Hematopoietic multipotent progenitor cell treated with erythropoietin and hydrocortisone succinate and interleukin-3 and kit ligand, for 15 days (in vitro differentiated cells): ENCODE results near the gene SELENOW.
A peak's percentile ranks its signal among the peaks of the same experiment; 100 is the strongest.
"Not testable (repeated sequence)": the region's sequence is repeated elsewhere in the genome, so short reads cannot be mapped to it uniquely, and the experiment has no call there.

Experiments
- DNase-seq: peaks from one replicate; pipeline ENCODE4 v3.0.0-alpha.2; 2015; ENCODE audit warnings: low spot score

Gene SELENOW

DNA sequence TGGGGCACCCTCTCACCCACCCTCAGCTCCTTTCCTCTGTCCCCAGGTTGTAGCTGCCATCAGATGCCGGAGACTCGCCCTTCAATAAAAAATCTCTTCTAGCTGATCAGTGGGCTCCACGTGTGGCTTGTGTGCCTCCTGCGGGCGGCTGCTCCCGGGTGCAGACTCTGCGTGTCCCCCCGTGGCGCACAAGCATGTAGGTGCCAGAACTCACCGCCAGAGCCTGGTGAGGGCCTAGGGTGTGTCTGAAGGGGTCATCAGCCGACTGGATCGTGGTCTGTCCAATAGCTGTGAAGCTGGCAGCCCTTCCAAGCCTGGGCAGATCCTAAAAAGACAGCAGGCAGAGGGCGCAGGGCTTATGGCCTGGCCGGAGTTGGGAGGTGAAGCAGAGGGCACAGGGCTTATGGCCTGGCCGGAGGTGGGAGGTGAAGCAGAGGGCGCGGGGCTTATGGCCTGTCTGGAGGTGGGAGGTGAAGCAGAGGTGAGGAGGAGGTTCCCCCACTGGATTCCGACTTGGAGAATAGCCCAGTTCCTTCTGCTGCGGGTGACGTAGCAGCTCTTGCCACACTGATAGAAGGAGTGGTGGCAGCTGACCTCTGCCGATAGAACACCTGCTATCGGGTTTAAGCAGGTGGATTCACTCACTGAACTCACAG lies 21.4 kb upstream of the SELENOW start:
- no peak for DNase-seq

DNA sequence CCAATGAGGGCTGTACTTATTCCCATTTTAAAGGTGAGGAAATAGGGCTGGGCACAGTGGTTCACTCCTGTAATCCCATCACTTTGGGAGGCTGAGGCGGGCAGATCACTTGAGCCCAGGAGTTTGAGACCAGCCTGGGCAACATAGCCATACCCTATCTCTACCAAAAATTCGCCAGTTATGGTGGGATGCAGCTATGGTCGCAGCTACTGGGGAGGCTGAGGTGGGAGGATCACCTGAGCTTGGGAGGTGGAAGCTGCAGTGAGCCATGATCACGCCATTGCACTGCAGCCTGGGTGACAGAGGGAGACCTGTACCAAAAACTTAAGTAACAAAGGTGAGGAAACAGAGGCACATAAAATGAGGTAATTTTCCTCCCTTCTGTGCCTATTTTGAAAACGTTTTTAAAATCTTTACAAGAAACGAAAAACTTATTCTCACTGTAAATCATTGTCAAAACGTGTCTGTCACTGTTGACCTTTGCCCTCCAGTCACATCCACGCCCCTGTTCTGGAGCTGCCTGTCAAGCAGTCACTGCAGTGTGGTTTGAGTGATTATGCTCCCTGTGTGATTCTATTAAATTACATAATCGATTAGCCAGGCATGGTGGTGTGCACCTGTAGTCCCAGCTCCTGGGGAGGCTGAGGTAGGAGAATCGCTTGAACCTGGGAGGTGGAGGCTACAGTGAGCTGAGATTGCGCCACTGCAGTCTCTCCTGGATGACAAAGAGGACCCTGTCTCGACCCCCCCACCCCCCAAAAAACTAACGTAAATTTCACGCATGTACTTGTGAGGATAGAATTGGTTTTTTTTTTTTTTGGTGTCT lies 20.7 kb upstream of the SELENOW start:
- no peak for DNase-seq

DNA sequence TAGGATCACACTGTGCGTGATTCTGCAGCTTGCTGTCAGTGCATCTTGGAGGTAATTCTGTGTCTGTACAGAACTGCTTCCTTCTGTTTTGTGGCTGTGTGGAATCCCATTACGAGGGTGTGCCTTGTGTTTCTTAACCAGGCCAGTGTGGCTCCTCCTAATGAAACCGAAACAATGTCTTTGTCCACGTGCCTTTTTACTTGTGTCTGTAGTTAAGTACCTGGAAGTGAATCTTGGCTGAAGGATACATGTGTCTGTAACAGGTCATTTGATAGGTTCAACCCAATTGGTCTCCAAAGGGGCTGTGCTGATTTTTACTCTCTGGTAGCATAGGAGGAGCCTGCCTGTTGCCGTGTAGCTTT lies 20.1 kb upstream of the SELENOW start:
- DNase-seq = no peak

DNA sequence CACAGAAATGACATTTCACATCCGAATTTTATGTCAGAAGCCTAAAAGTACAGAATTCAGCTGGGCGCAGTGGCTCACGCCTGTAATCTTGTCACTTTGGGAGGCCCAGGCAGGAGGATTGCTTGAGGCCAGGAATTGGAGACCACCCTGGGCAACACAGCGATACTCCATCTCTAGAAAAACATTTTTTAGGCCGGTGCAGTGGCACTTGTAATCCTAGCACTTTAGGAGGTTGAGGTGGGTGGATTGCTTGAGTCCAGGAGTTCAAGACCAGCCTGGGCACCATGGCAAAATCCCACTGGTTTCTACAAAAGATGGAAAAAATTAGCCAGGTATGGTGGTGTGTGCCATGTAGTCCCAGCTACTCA lies 17.9 kb upstream of the SELENOW start:
- no peak for DNase-seq

DNA sequence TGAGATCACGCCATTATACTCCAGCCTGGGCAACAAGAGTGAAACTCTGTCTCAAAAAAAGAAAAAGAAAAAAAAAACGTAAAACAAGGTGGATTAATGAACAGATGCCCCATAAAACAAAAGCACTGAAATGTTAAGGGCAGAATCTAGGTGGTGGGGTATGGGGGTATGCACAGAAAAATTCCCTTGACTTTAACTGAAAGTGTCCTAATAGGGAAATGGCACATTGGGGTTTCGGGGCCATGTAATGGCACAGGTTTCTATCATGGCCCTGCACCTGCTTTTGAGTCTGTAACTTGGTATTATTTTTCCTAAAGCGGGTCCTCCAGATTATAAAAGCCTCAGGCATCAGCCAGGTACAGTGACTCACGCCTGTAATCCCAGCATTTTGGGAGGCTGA lies 16.9 kb upstream of the SELENOW start:
- DNase-seq = no peak

DNA sequence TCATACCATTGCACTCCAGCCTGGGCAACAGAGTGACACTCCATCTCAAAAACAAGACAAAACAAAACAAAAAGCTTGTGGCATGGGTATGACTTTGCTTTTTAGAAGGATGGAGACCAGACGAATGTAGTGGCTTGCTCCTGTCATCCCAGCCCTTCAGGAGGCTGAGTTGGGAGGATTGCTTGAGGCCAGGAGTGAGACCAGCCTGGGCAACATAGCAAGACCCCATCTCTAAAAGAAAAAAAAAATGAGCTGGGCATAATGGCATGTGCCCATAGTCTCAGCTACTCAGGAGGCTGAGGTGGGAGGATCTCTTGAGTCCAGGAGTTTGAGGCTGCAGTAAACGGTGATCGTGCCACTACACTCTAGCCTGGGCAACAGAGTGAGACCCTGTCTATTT lies 16.4 kb upstream of the SELENOW start:
- DNase-seq = no peak

DNA sequence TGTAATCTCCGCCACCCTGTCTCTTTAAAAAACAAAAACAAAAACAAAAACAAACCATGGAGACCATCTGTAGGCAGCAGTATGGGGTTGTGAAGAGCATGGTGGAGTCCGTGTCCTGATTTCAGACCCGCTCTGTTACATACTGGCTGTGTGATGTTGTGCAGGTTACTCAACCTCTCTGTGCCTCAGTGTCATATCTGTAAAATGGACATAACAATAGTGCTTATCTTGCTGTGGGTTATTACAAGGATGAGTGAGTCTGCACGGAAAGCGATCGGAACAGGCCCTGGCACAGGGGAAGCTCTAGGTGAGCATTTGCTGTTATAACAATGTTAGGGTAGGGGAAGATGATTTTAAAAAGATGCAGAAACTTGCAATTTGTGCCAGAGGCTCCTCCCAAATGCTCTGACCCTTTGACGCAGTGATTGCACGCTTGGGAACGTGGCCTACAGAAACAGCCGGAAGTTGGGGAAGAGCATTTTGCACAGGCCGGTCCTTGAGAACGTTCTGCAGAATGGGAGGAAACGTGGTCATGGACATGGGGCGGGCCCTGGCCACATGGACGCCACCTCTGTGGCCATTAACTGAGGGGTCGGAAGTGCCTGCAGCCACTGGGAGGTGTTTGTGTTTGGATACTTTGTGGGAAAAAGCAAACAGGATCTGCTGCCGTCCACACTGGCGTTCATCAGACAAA lies 15.7 kb upstream of the SELENOW start:
- DNase-seq = no peak

DNA sequence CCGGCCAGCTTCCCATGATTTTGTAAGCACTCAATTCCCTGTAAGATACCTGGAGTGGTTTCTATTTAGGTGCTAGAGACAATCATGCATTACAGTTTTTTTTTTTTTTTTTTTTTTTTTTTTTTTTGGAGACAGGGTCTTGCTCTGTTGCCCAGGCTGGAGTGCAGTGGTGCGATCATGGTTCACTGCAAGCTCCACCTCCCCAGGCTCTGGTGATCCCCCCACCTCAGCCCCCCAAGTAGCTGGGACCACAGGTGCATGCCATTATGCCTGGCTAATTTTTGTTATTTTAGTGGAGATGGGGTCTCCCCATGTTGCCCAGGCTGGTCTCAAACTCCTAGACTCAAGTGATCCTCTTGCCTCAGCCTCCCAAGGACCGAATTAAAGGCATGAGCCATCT lies 13.8 kb upstream of the SELENOW start:
- not testable (repeated sequence) for DNase-seq

DNA sequence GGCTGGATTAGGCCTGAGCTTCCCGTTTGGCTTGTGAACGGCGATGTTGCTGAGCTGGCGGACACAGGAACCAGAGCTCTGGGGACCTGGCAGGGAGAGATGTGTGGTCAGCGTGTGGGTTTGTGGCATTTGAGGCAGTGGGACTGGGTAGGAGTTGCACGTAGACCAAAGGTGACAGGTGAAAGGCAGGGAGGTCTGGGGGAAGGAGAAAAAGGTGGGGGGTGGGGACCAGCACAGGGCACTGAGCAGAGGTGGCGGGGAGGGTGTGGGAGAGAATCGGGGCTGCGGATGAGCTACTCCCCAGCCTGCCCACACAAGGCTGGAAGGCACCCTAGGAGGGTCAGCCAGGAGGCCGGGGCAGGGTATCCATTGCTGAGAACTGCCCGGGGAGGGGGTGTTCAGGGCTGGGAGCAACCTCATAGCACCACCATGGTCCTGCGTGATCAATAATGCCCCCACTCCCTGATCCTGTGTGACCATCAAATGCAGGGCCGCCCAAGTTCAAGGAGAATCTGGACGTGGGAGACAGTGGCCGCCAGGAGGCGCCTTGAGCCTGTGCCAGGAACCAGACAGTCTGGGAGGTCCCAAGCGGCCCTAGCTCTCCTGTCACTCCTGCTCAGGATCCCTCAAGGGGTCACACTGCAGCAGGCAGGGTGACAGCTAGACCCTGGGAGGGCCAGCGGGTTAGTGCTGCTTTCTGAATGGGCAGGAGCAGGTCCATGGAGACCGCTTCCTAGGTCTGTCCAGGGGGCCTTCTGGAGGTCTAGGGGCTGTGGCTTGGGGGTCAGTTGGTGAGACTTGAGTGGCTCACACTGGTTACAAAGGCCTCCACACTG lies 12.8 kb upstream of the SELENOW start:
- peak; percentile 43 for DNase-seq

DNA sequence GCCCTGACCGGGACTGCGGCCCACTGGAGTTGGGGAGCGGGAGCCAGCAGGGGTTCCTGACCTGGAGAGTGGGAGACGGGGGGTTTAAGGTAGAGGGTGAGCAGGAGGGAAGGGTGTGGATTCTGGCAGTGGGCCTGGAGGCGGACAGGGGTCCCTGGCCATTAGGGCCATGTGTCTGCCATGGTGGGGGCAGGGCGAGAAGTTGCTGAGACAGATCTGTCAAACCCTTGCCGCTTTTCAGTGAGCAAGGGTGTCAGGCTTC lies 12.2 kb upstream of the SELENOW start:
- no peak for DNase-seq

DNA sequence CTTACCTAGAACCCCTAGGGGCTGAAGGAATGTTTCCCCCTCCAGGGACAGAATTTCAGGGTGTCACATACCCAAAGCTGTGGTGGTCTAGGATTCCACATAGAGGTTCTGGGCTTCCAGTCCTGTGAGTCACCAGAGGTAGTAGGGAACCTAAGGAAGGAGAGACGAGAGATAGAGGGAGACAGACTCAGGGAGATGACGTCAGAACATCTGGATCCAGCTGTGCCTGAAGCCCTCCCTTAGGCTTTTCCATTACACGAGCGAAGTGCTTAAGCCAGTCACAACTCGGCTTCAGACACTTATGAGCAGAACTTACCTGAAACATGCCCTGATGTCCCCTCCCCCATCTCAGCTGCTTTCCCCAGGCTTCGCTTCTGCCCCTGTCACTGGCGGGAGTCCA lies 11.8 kb upstream of the SELENOW start:
- no peak for DNase-seq

DNA sequence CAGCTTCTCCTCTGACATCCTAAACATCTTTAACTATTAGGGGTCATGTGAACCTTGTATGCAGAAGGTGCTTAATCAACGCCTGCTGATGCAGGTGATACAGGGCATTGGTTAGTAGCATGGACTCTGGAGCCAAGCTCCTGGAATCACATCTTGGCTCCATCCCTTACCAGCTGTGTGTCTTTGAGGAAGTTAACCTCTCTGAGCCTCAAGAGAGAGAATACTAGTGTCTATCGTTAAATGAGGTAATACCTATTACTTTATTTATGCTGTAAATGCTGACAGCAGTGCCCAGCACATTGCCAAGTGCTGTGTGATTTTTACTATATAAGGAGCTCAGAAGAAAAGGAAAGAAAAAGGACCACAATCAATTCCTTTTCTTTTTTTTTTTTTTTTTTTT lies 11.2 kb upstream of the SELENOW start:
- DNase-seq = no peak

DNA sequence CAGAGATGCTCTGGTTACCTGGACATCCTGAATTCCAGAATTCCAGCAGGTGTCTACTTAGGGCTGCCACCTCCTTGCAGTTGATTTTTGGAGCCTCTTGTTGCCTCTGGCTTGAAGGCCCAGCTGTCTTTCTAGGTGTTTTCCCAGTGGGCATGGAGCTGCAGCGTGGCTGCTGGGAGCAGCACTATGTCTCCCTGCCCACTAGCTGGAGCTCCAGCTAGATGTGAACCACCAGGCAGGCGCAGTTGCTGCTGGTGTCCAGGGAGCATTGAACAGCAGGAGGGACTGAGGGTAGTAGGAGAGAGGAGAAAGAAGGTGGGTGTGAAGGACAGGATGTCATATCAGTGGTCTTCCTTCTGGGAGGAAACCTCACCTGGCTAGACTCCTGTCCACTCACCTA lies 9.9 kb upstream of the SELENOW start:
- no peak for DNase-seq

DNA sequence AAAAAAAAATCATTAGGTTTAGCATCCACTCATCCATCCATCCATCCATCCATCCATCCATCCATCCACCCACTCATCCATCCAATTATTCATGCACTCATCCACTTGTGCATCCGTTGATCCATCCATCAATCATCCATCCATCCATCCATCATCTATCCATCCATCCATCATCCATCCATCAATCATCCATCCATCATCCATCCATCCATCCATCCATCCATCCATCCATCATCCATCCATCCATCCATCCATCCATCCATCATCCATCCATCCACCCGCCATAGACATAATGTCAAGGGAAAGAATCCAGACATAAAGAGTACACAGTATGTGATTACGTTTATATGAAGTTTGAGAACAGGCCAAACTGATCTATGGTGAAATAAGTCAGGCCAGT lies 9.0 kb upstream of the SELENOW start:
- no peak for DNase-seq

DNA sequence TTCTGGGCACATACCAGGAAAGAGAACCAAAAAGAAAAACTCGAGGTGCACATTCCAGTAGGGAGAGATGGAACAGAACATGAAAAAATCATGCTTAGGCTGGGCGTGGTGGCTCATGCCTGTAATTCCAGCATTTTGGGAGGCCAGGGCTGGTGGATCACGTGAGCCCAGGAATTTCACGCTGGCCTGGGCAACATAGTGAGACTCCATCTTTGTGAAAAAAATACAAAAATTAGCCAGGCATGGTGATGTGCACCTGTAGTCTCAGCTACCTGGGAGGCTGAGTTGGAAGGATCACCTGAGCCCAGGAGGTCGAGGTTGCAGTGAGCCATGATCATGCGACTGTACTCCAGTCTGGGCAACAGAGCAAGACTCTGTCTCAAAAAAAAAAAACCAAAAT lies 7.2 kb upstream of the SELENOW start:
- DNase-seq = not testable (repeated sequence)

DNA sequence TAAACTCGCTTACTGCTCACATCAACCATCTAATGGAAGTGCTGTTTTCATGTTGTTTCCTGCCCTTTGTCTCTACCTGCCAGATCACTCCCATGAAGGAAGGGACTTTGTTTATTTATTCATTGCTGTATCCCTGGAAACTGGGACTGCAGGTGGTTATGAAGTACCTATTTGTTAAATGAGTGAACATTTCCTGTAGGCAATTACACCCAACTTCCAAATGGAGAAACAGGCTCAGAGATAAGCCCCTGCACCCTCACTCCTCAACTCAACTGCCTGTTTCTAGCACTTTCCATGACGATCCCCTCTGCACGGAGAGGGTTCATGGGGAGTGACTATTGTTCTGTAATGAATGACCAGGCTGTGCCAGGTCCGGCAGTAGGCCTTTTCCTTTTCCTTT lies 1.9 kb upstream of the SELENOW start:
- DNase-seq = no peak

DNA sequence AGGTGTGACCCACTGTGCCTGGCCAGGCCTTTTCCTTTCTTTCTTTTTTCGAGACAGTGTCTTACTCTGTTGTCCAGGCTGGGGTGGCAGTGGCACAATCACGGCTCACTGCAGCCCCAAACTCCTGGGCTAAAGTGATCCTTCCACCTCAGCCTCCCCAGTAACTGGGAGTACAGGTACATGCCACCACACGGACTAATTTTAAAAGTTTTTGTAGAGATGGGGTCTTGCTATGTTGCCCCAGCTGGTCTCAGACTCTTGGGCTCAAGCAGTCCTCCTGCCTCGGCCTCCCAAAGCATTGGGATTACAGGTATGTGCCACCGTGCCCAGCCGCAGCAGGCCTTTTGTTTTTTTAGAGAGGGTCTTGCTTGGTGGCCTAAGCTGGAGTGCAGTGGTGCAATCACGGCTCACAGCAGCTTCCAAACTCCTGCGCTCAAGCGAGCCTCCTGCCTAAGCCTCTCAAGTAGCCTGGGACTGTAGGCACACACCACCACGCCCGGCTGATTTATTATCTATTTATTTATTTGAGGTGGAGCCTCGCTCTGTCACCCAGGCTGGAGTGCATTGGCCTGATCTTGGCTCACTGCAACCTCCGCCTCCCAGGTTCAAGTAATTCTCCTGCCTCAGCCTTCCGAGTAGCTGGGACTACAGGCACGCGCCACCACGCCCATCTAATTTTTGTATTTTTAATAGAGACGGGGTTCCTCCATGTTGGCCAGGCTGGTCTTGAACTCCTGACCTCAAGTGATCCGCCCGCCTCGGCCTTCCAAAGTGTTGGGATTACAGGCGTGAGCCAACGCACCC lies 1.1 kb upstream of the SELENOW start:
- not testable (repeated sequence) for DNase-seq

DNA sequence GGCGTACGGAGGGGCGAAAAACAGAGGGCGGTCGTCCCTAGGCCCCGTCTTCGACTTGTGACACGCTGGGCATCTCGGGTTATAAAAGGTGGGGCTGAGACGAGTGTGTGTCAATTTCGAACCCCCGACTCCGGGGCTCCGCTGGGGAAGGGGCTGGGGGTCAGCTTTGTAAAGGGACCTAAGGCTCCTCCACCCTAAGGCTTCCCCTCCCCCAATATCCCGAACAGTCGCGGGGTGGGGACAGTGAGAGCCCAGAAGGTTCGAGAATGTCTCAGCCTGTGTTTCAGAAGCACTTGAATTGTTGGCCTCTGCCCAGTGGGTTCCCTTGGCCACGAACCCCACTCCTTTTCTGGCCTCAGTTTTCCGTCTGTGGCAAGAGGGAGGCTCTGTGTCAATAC lies 450 bp downstream of the SELENOW start:
- no peak for DNase-seq

DNA sequence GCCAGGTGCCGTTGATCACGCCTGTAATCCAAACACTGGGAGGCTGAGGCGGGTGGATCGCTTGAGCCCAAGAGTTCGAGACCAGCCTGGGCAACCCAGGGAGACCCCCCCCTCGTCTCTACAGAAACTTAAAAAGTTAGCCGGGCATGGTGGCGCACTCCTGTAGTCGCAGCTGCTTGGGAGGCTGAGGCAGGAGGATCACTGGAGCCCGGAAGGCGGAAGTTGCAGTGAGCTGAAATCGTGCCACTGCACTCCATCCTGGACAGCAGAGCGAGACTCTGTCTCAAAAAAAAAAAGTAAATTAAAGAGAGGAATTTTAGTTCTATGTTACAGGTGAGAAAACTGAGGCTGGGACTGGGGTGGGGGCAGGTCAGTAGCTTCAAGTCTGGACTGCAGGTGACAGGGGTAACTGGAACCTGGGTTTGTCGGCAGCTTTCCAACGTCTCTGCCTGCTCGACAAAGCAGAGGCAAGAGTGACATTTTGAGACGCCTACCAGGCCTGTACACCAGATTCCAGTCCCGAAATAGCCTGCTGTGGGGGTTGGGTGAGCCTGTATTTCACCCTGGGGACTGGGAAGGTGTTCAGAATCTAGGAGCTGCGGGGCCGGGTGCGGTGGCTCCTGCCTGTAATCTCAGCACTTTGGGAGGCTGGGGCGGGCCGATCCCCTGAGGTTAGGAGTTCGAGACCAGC lies 1.2 kb downstream of the SELENOW start:
- DNase-seq = no peak

DNA sequence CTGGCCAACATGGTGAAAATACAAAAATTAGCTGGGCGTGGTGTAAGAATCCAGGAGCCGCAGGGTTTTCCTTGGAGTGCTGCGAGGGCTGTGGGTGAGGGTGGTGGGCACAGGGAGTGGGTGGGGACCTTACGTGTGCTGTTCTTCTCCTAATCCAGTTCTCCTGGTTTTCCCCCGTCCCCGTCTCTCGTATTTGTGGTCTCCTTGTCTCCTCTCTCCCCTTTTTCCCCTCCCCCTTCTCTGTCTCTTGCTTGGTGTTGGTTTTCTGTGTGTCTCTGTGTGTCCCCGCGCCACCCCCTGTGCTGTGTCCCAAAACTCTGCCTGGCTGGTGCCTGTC lies 1.7 kb downstream of the SELENOW start:
- no peak for DNase-seq

DNA sequence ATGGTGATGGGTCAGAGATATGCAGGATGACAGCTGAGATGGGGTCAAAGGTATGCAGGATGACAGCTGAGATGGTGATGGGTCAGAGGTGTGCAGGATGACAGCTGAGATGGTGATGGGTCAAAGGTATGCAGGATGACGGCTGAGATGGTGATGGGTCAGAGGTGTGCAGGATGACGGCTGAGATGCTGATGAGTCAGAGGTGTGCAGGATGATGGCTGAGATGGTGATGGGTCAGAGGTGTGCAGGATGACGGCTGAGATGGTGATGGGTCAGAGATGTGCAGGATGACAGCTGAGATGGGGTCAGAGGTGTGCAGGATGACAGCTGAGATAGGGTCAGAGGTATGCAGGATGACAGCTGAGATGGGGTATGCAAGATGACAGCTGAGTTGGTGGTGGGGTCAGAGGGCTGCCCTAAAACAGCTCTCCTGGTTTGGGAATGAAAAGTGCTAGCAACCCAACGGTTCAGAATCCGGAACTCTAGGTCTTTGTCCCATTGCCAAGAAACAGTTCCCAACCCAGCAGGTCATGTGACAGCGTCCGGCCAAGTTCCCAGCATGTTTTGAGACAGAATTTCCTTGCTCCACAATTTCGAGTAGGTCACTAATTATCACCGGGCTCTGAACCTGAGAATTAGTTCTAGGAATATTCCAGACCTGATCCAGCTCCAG lies 3.2 kb downstream of the SELENOW start:
- DNase-seq = no peak
